Activated naive CD8-positive, alpha-beta T cell (primary cell): Measurements from ENCODE around the gene ARMCX5.
A peak's percentile ranks its signal among the peaks of the same experiment; 100 is the strongest.

ENCODE experiments used
- H3K27ac Mint-ChIP-seq: one replicate; pipeline ENCODE4 v1.8.0; 2021; ENCODE audit warnings: mixed read lengths
- H3K27me3 Mint-ChIP-seq: one replicate; pipeline ENCODE4 v1.8.0; 2021; ENCODE audit warnings: mixed read lengths
- H3K36me3 Mint-ChIP-seq: one replicate; pipeline ENCODE4 v1.8.0; 2021; ENCODE audit warnings: mixed read lengths
- H3K4me1 Mint-ChIP-seq: one replicate; pipeline ENCODE4 v1.8.0; 2021; ENCODE audit warnings: low read depth, mixed read lengths
- H3K4me3 Mint-ChIP-seq: one replicate; pipeline ENCODE4 v1.8.0; 2021; ENCODE audit warnings: mild to moderate bottlenecking, mixed read lengths
- H3K9me3 Mint-ChIP-seq: one replicate; pipeline ENCODE4 v1.8.0; 2021; ENCODE audit warnings: low read depth, mixed read lengths

ARMCX5 gene

DNA sequence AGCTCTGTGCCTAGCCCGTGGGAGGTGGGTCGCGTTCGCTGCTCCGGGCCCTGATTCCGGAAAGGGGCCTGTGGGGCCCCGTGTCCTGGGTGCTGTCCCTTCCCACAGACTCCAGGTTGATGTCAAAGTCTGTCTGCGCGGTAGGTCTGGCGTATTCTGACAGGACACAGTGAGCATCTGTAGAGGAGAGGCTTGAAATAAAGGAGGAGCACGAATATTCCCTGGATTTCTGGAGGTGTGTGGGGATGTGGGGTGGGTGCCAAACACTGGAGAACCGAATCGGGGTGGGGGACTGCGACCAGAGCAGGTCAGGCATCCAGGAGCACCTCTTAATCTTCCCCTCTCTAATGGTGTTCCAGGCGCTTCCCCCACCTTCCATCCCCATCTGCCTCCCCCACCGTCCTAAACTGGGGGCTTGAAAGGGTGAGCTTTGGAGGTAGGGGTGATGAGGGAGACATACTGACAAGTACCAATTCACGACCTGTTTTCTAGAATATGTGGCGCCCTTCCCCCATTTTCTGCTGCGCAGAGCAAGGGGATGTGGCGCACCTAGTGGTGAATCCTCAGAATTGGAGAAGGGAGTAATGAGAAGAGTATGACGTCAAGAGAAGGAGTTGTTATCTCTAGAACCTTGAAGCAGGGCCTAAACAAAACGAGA lies 52.8 kb downstream of the ARMCX5 start:
- Mint-ChIP-seq H3K36me3 (peaks cover 6% of the 10 kb centered on the region), H3K4me1 (peaks cover 36% of the 10 kb centered on the region), H3K9me3 (no peaks in the 10 kb centered on the region), H3K27me3 (no peaks in the 10 kb centered on the region), H3K27ac (peak overlapping the region; percentile 74), H3K4me3 (peak overlapping the region; percentile 90)
